GM18511 (cell line): ENCODE measurements around the gene CHL1.

Experiments used
- ATAC-seq: cut with Tn5 transposase; IDR thresholded peaks from one replicate; pipeline ENCODE4 v1.9.1; 2021; ENCODE audit warnings: mild to moderate bottlenecking, moderate library complexity; ENCODE audit not compliant: unreplicated experiment

CHL1 gene

GRCh38 chr3:277873-278272 is 81.3 kb downstream of the CHL1 start:
- ATAC-seq = peak; percentile 30

- ATAC-seq = peak; percentile 83
These were observed 81.9 kb downstream of the CHL1 start for GRCh38 chr3:278300-279064.

- no peak for ATAC-seq
These were observed 82.8 kb downstream of the CHL1 start for GRCh38 chr3:279325-279724.

GRCh38 chr3:280681-281080 is 84.1 kb downstream of the CHL1 start:
- peak; percentile 21 for ATAC-seq

DNA sequence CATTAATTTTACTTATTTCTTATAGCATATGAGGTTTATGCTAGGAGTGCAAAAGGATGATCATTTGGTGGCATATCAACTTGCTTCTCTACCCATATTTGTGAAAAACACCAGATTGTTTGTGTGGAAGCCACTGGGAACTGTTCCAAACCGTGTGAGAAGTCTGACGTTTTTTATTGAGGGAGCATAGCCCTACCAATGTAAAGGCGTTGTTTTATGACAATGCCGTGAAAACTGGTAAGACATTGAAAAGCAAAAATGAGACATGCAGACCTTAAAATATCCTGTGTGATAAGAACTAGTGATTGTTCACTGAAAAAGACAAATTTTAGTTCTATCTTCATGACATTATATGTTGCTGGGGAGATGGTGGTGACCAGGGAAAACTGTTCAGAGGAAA is 87.8 kb downstream of the CHL1 start:
- ATAC-seq = no peak

GRCh38 chr3:288417-288816 is 91.9 kb downstream of the CHL1 start:
- ATAC-seq = no peak

- ATAC-seq = no peak
These were observed 94.5 kb downstream of the CHL1 start for GRCh38 chr3:291028-291427.

- no peak for ATAC-seq
These were observed 95.3 kb downstream of the CHL1 start for GRCh38 chr3:291646-292436.

DNA sequence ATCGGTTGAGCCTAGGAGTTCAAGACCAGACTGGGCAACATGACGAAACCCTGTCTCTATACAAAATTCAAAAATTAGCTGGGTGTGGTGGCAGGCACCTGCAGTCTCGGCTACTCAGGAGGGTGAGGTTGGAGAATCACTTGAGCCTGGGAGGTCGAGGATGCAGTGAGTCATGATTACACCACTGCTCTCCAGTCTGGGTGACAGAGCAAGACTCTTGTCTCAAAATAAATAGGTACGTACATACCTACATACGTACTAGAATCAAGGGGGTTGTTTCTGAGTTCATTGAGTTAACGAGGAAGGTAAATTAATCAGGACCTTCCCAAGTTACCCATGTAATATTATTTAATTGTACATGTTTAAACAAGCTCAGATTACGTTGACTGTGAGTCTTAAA is 97.5 kb downstream of the CHL1 start:
- ATAC-seq = no peak

- ATAC-seq = no peak
These were observed 98.0 kb downstream of the CHL1 start for GRCh38 chr3:294581-294980.

DNA sequence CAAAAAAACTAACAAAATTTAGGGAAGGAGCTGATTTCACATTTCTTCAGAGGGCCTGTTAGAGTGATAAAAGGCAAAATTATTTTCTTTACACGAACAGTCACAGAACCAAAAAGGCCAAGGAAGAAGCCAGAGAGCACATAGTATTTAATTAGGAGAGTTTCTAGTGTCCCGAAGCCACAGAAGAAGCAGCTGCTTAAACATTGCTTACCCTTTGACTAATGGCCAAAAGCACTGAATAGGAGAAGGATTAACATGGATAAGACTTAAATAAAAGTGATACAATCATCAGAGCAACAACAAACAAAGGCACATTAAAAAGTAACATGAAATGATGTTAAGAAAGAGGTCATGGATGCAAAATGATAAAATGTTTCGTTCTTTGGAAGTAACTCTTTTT is 98.6 kb downstream of the CHL1 start:
- no peak for ATAC-seq

- ATAC-seq = no peak
These were observed 101.0 kb downstream of the CHL1 start for GRCh38 chr3:297585-297984.

GRCh38 chr3:299590-300301 is 103.2 kb downstream of the CHL1 start:
- ATAC-seq = peak; percentile 82

DNA sequence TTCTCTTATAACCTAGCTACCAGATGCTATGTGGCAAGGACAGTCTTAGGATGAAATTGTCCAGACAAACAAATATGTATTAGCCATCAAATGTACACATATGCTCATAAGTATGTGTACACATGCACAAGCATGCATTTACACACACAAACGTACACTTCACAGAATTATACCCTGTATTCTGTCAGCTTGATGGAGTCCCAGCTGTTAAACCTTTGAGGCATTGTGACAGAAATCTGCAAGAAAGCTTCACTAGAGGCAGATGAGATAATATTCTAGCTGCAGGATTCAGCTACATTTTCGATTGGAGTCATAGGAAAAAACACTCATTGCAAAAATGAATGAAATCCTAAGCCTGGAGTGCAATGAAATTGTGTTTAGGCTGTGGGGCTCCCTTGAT is 110.6 kb downstream of the CHL1 start:
- no peak for ATAC-seq

DNA sequence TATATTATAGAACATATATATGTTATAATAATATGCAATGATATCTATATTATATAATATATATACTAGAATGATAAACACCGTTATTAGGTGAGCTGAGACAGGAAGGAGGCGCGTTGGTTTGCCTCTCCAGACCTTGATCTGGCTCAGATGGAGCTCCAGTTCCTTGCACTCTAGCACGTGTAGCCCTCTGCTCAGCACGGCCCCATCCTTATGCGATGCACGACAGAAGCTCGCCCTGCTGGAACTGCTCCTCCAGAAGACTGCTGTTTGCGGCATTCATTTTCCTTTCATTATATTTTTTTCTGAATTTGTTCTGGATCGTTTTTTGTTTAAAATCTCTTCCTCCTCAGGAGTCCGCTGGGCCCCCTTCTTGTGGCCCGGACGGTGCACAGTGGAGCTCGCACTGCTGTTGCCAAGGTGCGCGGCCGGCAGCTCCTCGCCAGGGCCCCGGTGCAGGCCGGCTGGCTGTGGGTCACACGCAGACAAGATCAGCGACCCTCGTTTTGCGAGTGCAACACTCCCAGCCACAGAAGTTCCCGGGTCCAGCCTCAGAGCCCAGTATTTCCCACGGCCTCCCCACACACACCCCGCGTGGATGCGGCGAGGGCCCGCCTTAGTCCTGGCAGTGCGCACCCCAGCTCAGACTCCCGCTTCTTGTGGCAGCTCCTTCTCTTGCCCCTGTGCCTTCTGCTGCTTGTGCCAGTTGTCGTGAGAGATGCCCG is 112.2 kb downstream of the CHL1 start:
- ATAC-seq = no peak

DNA sequence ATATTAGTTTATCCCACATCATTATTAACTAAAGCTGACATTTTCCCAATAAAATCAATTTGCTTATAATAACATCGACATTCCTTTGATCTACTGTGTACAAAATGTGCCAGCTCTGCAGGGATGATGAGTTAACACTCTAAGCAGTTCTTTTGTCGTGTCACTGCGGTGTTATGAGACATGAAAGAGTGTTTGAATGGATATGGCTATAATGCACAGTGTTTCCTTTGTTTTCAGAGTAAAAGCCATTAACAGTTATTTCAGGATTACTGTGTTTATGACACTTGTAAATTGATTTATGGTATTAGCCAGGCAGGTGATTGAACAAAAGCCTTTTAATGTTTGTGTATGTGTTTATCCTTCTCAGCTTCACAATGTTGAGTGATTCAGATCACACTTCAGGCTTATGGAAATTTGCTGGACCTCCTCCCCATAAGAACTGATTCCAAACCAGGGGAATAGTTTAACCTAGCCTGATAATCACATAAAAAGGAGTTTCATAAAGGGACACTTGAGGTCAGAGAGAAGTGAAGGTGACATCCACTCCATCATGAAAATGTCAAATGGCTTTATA is 115.7 kb downstream of the CHL1 start:
- no peak for ATAC-seq

GRCh38 chr3:312911-313310 is 116.3 kb downstream of the CHL1 start:
- no peak for ATAC-seq

DNA sequence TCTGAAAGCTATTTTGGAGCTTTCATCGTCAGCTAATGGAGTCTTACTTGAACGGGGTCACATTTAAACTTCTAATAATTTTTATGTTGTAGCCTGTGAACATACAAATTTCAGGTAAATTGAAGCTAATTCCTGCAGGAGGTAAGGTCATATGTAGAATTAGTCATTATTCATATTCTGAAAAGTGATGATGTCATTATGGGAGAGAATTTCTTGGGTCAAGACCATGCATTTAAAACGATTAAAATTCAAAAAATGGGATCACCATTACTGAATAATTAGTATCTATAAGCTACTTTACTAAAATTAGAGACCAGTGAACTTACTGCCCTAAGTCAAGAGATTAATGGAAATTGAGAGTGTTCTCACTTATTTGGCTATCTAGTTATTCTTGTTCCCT is 120.4 kb downstream of the CHL1 start:
- no peak for ATAC-seq

DNA sequence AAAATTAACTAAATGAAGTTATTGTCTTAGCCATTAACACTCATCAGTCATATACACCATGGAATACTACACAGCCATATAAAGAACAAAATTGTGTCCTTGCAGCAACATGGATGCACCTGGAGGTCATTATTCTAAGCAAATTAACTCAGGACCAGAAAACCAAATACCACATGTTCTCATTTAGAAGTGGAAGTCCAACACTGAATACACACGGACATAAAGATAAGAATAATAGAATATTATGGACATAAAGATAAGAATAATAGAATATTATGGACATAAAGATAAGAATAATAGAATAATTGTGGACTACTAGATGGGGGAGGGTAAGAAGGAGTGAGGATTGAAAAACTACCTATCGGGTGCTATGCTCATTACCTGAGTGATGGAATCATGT is 122.3 kb downstream of the CHL1 start:
- no peak for ATAC-seq

GRCh38 chr3:324423-324822 is 127.9 kb downstream of the CHL1 start:
- no peak for ATAC-seq

- ATAC-seq = no peak
These were observed 128.9 kb downstream of the CHL1 start for GRCh38 chr3:325495-325894.
